ELF-1 (cell line): ENCODE measurements around the gene STK4.

Experiments
- DNase-seq: peaks from one replicate; pipeline ENCODE4 v3.0.0-alpha.2; 2016; ENCODE audit warnings: low read depth, low spot score

STK4 gene

GRCh38 chr20:45028424-45029136, 62.3 kb downstream of the STK4 start:
- no peak for DNase-seq

GRCh38 chr20:45029884-45030283, 63.6 kb downstream of the STK4 start:
- no peak for DNase-seq

GRCh38 chr20:45032276-45032675, 66.0 kb downstream of the STK4 start:
- DNase-seq = no peak

GRCh38 chr20:45032781-45033180, 66.5 kb downstream of the STK4 start:
- no peak for DNase-seq

GRCh38 chr20:45034436-45034835, 68.1 kb downstream of the STK4 start:
- DNase-seq = no peak

- no peak for DNase-seq
Observed at GRCh38 chr20:45036044-45036755, 69.9 kb downstream of the STK4 start.

- DNase-seq = no peak
Observed at GRCh38 chr20:45037050-45037449, 70.7 kb downstream of the STK4 start.

- DNase-seq = no peak
Observed at GRCh38 chr20:45037635-45038034, 71.3 kb downstream of the STK4 start.

- DNase-seq = no peak
Observed at GRCh38 chr20:45038745-45039474, 72.6 kb downstream of the STK4 start.

- DNase-seq = no peak
Observed at GRCh38 chr20:45039475-45039820, 73.1 kb downstream of the STK4 start.

- peak; percentile 26 for DNase-seq
Observed at GRCh38 chr20:45041464-45042337, 75.4 kb downstream of the STK4 start.

GRCh38 chr20:45042978-45043377, 76.7 kb downstream of the STK4 start:
- DNase-seq = no peak

- DNase-seq = peak; percentile 19
Observed at GRCh38 chr20:45044084-45044573, 77.8 kb downstream of the STK4 start.

GRCh38 chr20:45044601-45045000, 78.3 kb downstream of the STK4 start:
- DNase-seq = no peak

GRCh38 chr20:45047581-45048119, 81.3 kb downstream of the STK4 start:
- no peak for DNase-seq

- no peak for DNase-seq
Observed at GRCh38 chr20:45049438-45049837, 83.1 kb downstream of the STK4 start.

- no peak for DNase-seq
Observed at GRCh38 chr20:45049904-45050471, 83.7 kb downstream of the STK4 start.

- DNase-seq = no peak
Observed at GRCh38 chr20:45051204-45052060, 85.1 kb downstream of the STK4 start.

GRCh38 chr20:45052698-45053429, 86.6 kb downstream of the STK4 start:
- DNase-seq = no peak
